Activated CD8-positive, alpha-beta memory T cell treated with anti-CD3 and anti-CD28 coated beads for 4 hours (primary cell): ENCODE results near the gene CNIH3.

Experiments
- DNase-seq, 2 donors: peaks; one replicate each; pipeline ENCODE4 v3.0.0-alpha.2; 2020; ENCODE audit warnings: low read depth in 2 of 2

The CNIH3 gene

DNA sequence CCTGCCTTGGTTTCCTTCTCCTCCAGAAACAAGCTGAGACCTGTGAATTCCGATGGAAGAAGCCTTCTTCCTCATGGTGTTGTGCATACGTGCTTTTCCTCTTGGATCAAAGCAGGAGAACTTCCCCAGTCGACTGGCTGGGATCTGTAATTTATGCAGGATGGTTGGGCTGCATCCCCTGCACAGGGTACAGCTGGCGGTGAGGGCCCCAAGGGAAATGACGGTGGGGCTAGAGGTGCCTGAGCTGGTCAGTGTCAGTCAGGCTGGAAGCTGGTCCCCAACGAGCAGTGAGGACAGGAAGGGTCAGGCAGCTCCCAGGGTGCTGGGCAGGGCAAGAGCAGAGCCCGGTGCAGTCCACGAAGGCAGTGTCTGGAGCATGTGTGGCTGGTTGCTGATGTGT is 106.7 kb downstream of the CNIH3 start:
- DNase-seq = no peak

DNA sequence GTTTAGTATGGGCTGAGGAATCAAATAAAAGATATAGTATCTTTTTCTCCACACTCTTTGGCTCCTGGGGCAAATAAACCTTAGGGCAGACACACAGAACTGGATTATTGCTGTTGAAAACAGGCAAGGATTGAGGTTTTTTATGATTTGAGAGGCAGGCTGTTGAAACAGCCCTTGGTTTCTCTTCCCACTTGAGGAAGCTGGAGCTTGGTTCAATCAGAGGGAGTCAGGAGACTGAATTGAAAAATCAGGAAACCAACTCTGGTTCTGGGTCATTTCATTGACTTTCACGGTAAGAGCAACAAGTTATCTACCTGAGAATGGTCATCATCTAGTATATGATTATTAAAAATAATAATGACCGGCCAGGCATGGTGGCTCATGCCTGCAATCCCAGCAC is 108.4 kb downstream of the CNIH3 start:
- no peak for DNase-seq

DNA sequence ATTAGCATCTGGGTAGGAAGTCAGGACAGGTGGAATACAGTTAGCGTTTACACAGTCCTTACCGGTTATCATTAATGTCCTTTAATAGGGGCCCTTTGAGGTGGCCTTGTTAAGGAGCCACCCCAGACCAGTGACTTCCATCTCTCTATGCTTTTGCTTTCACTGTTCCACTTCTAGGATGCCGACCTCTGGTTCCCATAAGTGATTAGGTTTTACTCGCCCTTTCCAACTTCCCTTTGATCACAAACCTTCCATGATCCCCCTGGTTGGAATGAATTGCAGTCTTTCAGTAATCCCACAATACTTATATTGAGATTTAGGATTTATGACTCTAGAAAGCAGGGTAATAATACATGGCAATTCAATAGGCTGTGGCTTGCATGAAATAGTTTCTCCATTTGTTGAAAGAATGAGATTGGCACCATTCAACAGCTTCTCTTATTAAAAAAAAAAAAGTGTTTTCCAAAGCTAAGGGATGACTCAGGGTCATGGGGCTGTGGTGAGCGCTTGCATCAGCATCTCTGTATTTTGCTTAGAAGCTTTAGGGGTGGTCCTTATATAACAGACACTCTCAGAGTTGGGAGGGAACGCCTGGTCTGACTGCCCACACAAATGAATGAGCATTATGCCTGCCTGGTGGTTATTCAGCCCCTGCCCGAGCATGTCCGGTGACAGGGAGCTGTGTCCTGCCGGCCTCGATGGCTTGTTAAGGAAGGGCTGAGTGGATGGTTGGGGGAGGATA is 110.5 kb downstream of the CNIH3 start:
- no peak for DNase-seq

DNA sequence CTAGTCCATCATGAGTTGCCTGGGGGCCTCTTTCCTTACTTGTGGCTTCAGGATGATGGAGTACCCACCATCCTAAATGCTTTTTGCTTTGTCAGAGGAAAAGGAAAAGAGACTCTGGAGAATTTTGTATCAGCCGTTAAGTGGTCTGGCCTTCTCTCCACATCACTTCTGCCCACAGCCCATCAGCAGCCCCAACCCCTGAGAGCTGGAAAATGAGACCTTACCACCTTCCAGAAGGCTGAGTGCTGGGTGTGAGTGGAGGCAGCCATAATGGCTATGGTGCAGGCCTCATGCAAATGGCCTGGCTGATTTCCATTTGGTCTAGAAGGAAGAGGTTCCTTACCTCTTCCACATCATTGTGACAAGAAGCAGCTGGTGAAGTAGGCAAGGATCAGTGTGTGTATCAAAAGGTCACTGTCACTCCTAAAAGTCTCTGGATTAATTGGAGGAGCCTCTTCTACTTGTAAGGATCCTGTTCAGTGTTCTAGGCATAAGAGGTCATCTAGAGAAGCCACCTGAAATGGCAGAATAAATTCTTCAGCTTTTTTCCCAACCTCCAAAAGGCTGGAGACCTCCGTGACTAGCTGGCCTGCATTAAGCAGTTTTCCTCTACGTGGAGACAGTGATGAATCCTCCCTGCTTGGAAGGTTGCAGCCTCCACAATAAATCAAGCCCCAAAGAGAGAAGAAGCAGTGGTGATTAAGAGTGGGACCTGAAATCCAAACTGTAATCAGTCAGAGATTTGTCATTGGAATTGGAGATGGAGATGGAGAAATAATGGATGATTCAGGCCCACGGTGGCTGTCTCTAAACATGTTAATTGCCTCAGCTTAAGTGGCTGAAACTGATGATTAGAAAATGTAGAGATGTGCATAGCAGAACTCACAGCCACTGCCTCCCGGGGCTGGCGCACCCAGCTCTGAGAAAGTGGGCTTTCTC is 111.5 kb downstream of the CNIH3 start:
- no peak for DNase-seq

DNA sequence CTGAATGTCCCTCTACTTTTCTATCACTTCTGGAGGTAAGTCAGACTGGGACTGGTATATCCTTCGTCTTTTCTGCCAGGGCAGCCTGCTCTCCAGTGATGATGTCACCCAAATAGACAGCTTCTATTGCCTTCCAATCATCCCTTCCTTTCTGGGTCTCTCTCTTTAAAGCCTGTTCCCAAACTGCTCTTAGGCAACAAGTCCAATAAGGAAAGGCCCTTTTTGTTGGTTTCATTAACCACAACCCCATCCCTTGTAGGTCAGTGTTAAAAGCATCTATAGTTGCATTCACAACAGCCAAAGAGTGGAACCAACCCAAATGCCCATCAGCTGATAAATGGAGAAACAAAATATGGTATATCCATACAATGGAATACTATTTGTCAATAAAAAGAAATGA is 114.4 kb downstream of the CNIH3 start:
- no peak for DNase-seq

DNA sequence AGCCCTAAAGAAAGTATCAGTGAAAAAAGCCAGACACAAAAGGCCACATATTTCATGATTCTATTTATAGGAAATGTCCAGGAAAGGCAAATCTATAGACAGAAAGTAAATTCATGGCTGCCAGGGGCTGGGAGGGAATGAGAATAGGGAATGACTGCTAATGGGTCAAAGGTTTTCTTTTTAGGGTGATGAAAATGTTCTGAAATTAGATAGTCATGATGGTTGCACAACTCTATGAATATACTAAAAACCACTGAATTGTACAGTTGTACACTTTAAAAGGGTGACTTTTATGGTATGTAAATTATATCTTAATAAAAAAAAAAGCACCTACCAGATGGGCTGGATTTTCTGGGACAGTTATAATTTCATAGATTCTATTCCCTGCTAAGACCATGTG is 114.8 kb downstream of the CNIH3 start:
- no peak for DNase-seq

DNA sequence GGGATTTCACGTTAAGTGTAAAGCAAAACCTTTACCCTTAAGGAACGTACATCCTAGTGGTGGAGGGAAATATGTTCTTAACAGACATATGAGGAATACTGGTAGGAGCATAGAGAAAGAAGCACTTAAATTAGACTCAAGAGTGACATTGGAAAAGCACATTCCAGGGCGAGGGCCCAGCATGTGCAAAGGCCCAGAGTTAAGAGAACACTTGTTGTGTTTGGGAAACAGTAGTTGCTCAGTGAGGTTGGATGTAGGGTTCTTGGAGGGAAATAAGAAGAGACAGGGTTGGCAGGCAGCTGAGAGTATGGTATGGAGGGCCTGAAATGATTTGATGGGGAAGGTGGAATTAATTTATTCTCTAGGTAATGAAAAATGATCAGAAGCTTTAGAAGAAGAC is 115.5 kb downstream of the CNIH3 start:
- no peak for DNase-seq

DNA sequence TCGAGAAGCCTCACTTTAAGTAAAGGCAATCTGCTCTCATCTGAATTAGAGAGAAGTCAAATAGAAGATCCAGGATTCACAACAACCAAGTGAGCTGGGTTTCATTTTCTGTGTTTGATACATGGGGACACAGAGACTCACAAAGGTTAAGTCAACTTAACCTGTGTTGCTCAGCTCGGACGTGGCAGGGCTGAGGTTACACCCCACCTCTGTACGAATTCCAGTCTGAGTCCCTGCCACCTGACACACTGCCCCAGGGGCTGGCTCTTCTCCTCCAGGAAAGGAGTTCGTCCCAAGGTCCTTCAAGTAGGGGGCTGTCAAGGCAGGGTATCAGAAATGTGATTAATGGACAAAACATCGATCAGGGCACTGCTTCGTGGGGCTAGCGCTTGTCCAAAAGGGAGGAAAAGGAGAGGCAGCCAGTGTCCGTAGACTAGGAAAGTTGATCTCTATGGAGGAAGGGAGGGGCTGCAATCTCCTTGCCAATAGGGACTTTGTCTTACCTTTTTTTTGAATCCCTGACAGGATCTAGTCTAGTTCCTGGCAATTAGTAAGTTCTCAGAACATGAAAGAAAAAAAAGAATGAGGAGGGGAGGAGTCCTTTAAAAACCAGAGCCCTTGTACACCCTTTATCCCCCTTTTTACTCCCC is 116.4 kb downstream of the CNIH3 start:
- no peak for DNase-seq

DNA sequence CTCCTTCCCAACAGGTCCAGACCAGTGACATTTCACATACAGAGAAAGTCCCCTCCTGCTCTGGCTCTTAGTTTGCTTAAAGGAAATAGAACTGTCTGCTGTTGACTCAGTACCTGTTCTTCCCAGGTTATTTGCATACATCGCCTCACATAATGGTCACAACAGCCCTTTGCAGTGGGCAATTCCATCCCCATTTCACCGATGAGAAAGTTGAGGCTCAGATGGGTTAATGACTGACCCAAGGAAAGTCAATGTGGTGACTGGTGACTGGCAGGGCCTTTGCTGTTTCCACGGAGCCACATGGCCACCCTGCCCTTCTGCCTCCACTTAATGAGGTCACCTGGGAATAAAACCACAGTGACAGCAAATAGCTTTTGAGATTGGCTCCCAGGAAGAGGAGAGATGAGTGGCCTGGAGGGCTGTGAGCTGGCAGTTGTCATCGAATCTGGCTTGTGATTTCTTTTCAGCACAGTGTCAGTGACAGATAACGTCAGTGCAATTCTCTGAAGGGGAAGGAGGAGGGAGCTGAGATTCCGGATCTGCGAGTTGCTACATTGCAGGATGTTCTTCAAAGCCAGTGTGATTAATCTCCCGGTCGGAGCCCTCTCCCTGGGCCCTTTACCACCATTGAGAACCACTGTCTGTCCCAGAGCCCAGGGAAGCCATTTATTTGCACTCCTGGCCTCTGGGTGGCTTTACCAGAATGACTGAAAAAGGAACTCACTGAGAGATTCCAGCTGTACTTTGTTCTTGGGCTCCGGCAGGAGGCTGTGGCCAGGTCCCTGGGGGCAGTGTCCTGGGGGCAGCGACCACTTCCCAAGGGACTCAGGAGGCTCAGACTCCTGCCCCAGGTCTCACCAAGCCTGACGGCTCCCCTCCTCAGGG is 117.2 kb downstream of the CNIH3 start:
- no peak for DNase-seq

DNA sequence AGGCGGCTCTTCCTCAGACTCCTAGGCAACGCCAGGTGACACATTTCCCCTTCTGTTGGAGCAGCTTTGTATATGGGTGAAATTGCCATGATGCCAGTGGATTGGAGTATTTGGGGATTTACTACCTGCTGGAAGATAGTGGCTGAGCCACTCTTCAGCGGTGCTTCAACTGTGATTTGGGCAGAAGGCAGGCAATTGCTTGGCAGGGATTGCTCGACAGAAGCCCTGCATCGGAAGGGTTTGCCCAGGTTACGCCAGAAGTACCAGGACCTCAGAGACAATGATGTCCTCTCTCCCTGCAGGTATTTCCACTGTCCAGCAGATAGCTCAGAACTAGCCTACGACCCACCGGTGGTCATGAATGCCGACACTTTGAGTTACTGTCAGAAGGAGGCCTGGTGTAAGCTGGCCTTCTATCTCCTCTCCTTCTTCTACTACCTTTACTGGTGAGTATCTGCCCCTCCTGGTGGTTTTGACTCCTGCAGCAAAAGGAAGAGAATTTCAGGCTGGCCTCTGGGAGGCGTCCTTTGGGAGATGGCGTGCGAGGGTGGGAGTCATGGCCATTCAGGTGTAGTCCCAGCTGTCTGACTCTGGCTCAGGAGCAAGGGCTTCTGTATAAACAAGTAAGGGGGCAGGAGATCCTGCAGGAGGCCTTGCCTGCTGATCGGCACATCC is 118.3 kb downstream of the CNIH3 start:
- no peak for DNase-seq

DNA sequence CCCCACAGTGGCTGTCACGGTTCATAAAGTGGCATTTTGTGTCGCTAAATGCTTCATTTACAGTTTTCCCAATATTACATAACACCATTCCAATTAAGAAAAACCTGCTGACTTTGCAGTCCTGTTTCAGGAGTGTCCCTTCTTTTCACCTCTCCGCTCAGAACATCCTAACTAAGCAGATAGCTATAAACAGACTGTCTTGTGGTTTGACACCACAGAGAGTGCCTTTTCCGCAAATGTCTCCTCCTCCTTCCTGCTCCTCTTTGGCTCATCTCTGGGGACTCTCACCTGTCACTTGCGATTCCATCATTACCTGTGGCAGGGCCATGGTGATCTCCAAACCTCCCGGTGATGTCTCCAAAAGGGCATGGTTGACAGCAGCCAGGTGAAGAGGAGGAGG is 119.0 kb downstream of the CNIH3 start:
- no peak for DNase-seq

DNA sequence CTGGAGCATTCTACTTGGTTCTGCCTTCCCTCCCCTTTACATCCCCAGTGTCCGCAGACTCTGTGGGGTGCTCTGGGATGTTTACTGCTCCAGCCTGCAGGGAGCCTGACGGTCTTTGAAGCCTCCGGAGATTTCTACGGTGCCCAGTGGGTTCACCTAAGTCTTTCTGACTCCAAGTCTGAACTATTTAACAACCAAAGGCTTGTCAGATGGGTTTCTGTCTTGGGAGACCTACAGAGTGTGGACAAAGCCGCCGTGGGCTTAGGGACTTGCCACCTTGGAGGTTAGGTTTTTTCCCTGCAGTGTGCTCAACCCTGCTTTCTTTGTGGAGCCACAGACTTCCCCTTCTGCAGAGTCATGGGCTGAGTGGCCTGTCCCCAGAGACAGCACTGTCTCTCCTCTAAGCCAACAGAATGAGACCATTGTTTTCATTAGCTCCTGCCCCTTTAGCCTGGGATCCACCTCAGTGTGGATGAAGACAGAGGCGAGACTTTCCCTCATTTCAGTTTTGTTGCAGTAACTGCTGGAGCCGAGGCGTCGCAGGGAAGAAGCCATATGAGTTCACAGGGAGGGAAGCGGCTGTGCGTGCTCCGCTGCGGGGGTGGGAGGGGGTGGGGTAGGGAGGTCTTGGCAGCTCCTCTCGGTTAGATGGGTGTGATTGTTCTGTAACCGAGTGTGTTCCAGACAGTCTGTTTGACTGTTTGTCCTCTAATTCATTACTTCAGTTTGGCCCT is 120.7 kb downstream of the CNIH3 start:
- DNase-seq = no peak

DNA sequence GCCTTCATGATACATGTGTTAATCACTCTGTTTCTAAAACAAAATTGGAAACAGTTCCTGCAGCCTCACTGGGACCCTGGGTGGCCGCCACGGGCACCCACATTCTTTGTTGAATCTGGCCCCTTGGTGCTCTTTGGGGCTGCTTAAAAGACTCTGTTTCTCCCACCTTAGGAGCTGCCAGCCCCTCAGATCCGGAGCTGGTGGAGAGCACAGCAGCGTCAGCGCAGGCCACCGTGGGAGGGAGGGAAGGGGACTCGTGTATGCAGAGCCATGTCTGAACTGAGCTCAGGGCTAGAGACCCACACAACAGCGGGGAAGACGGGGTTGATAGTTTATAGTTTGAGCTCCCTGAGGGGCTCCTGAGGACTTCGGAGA is 121.2 kb downstream of the CNIH3 start:
- no peak for DNase-seq

DNA sequence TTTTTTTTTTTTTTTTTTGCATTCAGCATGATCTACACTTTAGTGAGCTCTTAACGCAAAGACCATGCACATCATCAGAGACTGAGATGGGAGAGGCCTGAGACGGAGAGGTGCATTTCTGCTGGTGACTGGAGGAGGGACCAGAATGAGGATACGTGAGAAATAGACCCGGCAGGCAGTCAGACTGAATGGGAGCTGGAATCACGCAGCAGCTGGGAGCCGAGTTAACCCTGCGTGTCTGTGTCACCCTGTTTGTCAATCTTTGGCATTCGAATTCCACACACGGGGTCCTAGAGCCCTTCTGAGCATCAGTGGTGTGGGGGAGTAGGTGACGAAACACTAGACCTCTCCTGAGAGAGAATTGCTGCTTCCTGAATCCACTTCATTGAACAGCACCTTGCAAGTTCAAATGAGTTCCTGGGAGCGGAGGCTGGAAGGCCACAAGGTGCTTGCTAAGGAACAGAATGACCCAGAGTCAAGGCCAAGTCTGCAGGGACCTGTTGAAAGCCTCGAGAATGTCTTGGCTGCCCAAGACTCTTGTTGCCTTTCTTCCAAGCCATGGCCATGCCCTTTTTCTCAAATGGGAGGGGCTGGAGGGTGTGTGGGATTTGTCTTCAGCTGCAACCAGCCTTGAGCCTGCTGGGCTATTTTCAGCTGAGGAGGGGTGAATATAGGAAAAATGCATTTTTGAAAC is 123.3 kb downstream of the CNIH3 start:
- DNase-seq = no peak

DNA sequence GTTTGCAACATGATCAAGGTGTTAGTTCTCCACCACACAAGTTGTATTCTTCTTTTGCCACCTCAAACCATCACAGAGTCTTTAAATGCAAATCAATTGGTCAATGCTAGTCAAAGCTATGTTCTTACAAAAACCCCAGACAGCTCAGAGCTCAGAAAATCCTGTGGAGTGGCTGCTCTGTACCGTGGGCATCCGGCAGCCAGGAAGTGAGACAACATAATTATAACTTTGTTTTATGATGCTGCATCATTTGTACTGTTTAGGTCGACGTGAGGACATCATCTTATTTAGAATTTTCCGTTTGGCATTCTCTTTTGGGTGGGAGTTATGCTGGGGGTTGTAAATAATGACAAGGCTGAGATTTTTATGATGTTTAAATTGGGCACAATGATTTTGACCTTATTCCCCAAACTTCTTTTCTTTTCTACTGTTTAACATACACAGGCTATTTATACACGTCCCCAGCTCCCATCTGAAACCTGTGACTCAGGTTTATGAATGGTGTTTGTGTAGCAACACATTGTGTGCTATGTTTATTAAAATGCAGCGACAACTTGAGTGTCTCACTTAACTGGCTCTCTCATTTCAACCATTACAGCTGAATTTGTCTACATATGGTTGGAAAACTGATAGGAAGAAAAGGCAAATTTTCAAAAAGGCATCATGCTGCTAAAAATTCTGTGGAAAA is 124.0 kb downstream of the CNIH3 start:
- no peak for DNase-seq

DNA sequence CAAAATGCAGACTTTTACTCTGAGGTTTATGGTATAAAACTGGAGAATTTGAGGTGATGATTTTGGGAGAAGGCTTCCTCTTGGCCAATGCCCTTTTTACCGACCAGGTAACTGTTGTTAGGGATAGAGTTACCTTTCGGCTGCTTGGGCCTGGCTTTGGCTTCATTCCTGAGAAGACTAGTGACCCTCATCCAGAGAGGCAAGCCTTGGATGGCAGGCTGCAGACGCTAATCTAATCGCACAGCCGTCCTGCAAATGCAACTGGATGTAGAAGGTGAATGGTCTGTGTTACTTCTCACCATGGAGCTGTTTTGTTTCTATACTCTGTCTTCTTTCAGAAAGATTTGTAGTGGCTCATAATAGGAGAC is 124.6 kb downstream of the CNIH3 start:
- no peak for DNase-seq

DNA sequence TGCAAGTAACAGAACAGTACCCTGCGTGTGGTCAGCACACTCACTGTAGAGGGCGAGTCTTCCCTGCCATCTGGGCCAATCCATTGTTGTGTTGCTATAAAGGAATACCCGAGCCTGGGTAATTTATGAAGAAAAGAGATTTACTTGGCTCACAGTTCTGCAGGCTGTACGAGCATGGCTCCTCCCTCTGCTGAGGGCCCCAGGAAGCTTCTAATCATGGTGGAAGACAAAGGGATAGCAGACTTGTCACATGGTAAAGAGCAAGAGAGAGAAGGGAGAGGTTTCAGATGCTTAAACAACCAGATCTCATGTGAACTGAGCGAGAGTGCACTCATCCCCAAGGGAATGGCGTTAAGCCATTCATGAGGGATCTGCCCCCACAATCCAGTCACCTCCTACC is 126.2 kb downstream of the CNIH3 start:
- no peak for DNase-seq

DNA sequence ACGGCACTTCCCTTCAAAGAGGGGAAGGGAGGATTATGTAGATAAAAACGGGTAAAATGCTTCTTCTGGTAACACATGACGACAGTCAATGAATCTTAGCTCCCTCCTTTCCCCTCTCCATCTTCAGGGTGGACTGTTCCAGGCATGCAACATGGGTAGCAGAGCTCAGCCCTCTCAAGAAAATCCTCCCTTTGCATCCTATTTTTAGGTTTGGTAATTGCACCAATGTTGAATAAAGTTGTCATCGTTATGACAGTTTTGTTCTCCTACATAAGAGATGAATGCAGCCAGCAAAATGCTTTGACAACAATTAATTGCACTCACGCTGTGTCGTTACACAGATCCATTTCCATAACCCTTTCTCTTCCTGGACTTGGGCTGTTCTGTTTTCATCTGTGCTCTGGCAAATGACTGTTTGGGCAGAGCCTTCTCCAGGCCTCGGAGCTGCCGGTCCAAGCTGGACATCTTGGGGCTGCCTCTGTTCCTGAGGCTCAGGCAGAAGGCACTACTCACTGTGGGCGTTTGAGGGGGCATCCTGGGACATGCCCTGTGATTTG is 127.6 kb downstream of the CNIH3 start:
- DNase-seq = no peak

DNA sequence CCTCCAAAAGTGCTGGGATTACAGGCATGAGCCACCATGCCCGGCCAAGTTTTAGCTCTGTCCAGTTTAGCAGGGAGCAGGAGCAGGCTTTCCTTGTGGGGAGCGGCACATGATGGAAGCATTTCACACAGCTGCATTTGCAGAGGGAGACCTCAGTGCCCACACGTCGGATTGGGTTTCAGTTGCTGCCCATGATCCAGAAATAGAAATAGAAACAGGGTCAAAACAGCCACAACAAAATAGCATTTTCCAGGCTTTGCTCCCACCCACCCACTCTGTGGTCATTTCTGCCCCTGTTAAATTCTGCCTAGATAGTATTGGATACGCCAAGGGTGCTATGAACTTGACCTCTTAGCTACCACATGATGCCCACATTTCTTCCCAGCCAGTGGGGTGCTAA is 128.4 kb downstream of the CNIH3 start:
- DNase-seq = no peak
